ENCODE results near the gene PLAAT5.

GRCh38 chr11:63485777-63486176, 5.2 kb downstream of the PLAAT5 start:
- TF ChIP-seq CTCF (conservative IDR thresholded peaks at IDR 0.05): no peak
- TF ChIP-seq EZH2 (IDR thresholded peaks at IDR 0.05; ENCODE audit: low read depth): no peak

Measured in PC-9 (cell line).